Esophagus (tissue), 2 donors: ENCODE measurements around the gene CAPNS2. TPM values are rescaled to one million over a fixed set of nuclear protein-coding genes. Genes with fewer than 3 reads are reported as not detected.

Experiments used
- H3K27ac ChIP-seq, 2 donors: one replicate each; pipeline ENCODE4 v1.5.1; 2013; ENCODE audit warnings: low read depth in 2 of 2, mild to moderate bottlenecking in 2 of 2, inconsistent platforms in 1 of 2, low read length in 1 of 2, moderate library complexity in 1 of 2
- H3K27me3 ChIP-seq, 2 donors: one replicate each; pipeline ENCODE4 v1.6.1; 2013; ENCODE audit warnings: low read length in 2 of 2, control low read depth in 1 of 2, mild to moderate bottlenecking in 1 of 2; ENCODE audit not compliant: insufficient read depth in 2 of 2, control insufficient read depth in 1 of 2
- H3K36me3 ChIP-seq, 2 donors: one replicate each; pipeline ENCODE4 v1.6.1; 2013; ENCODE audit warnings: low read length in 1 of 2; ENCODE audit not compliant: control insufficient read depth in 2 of 2, insufficient read depth in 2 of 2
- H3K4me1 ChIP-seq, 2 donors: one replicate each; pipeline ENCODE4 v1.6.1; 2013; ENCODE audit warnings: low read length in 1 of 2; ENCODE audit not compliant: control insufficient read depth in 2 of 2, insufficient read depth in 2 of 2
- H3K4me3 ChIP-seq, 2 donors: one replicate each; pipeline ENCODE4 v1.5.1; 2013; ENCODE audit warnings: low read length in 2 of 2, mild to moderate bottlenecking in 2 of 2, low read depth in 1 of 2, moderate library complexity in 1 of 2
- H3K9me3 ChIP-seq, 2 donors: one replicate each; pipeline ENCODE4 v1.6.1; 2013; ENCODE audit warnings: mild to moderate bottlenecking in 2 of 2, low read depth in 1 of 2, low read length in 1 of 2, moderate library complexity in 1 of 2; ENCODE audit not compliant: control insufficient read depth in 2 of 2, insufficient read depth in 1 of 2
- WGBS, 2 donors: extraction: QIAGEN DNeasy Blood & Tissue Kit; methylation state at CpG; one replicate each; pipeline ENCODE4 v1.1.7; 2013; 5-methylcytosine and 5-hydroxymethylcytosine counted together
- polyA plus RNA-seq, 2 donors: library from polyadenylated mRNA; stranded (reverse); fragments of 200-250 nt; gene quantifications; one replicate each; pipeline ENCODE4 v1.2.3, GENCODE V29; 2013
- donor health status: healthy with polysubstance abuse.
- donor health status: Bipolar disorder and iron deficiency.

Gene CAPNS2
- polyA plus RNA-seq, 2 donors, result 58.1 to 88.1 TPM

GRCh38 chr16:55563797-55564196 lies 2.7 kb upstream of the CAPNS2 start:
- 85 to 95% methylated on average over 2 of the region's 2 CpGs for WGBS, 2 donors
- no peaks in the 10 kb centered on the region for H3K27me3 ChIP-seq
- no peaks in the 10 kb centered on the region for H3K9me3 ChIP-seq
- H3K36me3 ChIP-seq, result no peaks in the 10 kb centered on the region
- H3K27ac ChIP-seq, result no peak overlapping the region
- H3K4me3 ChIP-seq, result no peak overlapping the region
- H3K4me1 ChIP-seq, result no peaks in the 10 kb centered on the region

GRCh38 chr16:55565086-55565485 lies 1.4 kb upstream of the CAPNS2 start:
- Histone ChIP-seq H3K36me3 (no peaks in the 10 kb centered on the region), H3K27ac (no peak overlapping the region), H3K27me3 (no peaks in the 10 kb centered on the region), H3K4me1 (no peaks in the 10 kb centered on the region), H3K4me3 (no peak overlapping the region), H3K9me3 (no peaks in the 10 kb centered on the region)
- WGBS, 2 donors, result 80 to 81% methylated on average over 1 of the region's 1 CpG

- peak overlapping the region; percentile 58 to 61 for H3K4me3 ChIP-seq
- H3K36me3 ChIP-seq, result no peaks in the 10 kb centered on the region
- H3K27me3 ChIP-seq, result no peaks in the 10 kb centered on the region
- WGBS, 2 donors, result 49 to 58% methylated on average over 3 of the region's 3 CpGs
- H3K4me1 ChIP-seq, result no peaks in the 10 kb centered on the region
- H3K9me3 ChIP-seq, result no peaks in the 10 kb centered on the region
- H3K27ac ChIP-seq, result peak overlapping the region; percentile 87 to 93
These were observed 898 bp downstream of the CAPNS2 start for GRCh38 chr16:55567382-55567781.

- no peaks in the 10 kb centered on the region for H3K27me3 ChIP-seq
- H3K4me3 ChIP-seq, result peak overlapping the region; percentile 33 to 46
- no peaks in the 10 kb centered on the region for H3K4me1 ChIP-seq
- H3K27ac ChIP-seq, result peak overlapping the region; percentile 79 to 88
- 42 to 50% methylated on average over 3 of the region's 3 CpGs for WGBS, 2 donors
- no peaks in the 10 kb centered on the region for H3K9me3 ChIP-seq
- no peaks in the 10 kb centered on the region for H3K36me3 ChIP-seq
These were observed 1.7 kb downstream of the CAPNS2 start for GRCh38 chr16:55568207-55568606.

GRCh38 chr16:55569025-55569424 lies 2.5 kb downstream of the CAPNS2 start:
- Histone ChIP-seq H3K36me3 (no peaks in the 10 kb centered on the region), H3K4me3 (peak overlapping the region in 1 of 2 donors; percentile 46), H3K9me3 (no peaks in the 10 kb centered on the region), H3K27ac (peak overlapping the region; percentile 15 to 88), H3K4me1 (no peaks in the 10 kb centered on the region), H3K27me3 (no peaks in the 10 kb centered on the region)
- 13 to 35% methylated on average over 1 of the region's 1 CpG for WGBS, 2 donors

GRCh38 chr16:55570159-55570558 lies 3.7 kb downstream of the CAPNS2 start:
- H3K4me3 ChIP-seq, result no peak overlapping the region
- H3K9me3 ChIP-seq, result no peaks in the 10 kb centered on the region
- H3K36me3 ChIP-seq, result no peaks in the 10 kb centered on the region
- H3K4me1 ChIP-seq, result no peaks in the 10 kb centered on the region
- WGBS, 2 donors, result 83 to 86% methylated on average over 5 of the region's 5 CpGs
- H3K27me3 ChIP-seq, result no peaks in the 10 kb centered on the region
- no peak overlapping the region for H3K27ac ChIP-seq

GRCh38 chr16:55571191-55571897 lies 4.9 kb downstream of the CAPNS2 start:
- Histone ChIP-seq H3K36me3 (no peaks in the 10 kb centered on the region), H3K27me3 (no peaks in the 10 kb centered on the region), H3K27ac (peak overlapping the region in 1 of 2 donors; percentile 41), H3K9me3 (no peaks in the 10 kb centered on the region), H3K4me1 (no peaks in the 10 kb centered on the region), H3K4me3 (no peak overlapping the region)
- WGBS, 2 donors, result 96 to 100% methylated on average over 1 of the region's 1 CpG

GRCh38 chr16:55572439-55572838 lies 6.0 kb downstream of the CAPNS2 start:
- no peaks in the 10 kb centered on the region for H3K36me3 ChIP-seq
- 64 to 75% methylated on average over 4 of the region's 4 CpGs for WGBS, 2 donors
- H3K4me3 ChIP-seq, result no peak overlapping the region
- no peaks in the 10 kb centered on the region for H3K27me3 ChIP-seq
- no peaks in the 10 kb centered on the region for H3K4me1 ChIP-seq
- H3K27ac ChIP-seq, result no peak overlapping the region
- H3K9me3 ChIP-seq, result no peaks in the 10 kb centered on the region

- H3K4me1 ChIP-seq, result no peaks in the 10 kb centered on the region
- H3K4me3 ChIP-seq, result no peak overlapping the region
- no peak overlapping the region for H3K27ac ChIP-seq
- H3K9me3 ChIP-seq, result no peaks in the 10 kb centered on the region
- H3K27me3 ChIP-seq, result no peaks in the 10 kb centered on the region
- 76% methylated on average over 2 of the region's 2 CpGs for WGBS, 2 donors
- H3K36me3 ChIP-seq, result peaks cover 0 to 2% of the 10 kb centered on the region in 2 donors
These were observed 8.3 kb downstream of the CAPNS2 start for GRCh38 chr16:55574811-55575210.

- Histone ChIP-seq H3K27ac (no peak overlapping the region), H3K36me3 (peaks cover 0 to 2% of the 10 kb centered on the region in 2 donors), H3K27me3 (no peaks in the 10 kb centered on the region), H3K4me3 (no peak overlapping the region), H3K4me1 (no peaks in the 10 kb centered on the region), H3K9me3 (no peaks in the 10 kb centered on the region)
- 75 to 78% methylated on average over 1 of the region's 1 CpG for WGBS, 2 donors
These were observed 9.0 kb downstream of the CAPNS2 start for GRCh38 chr16:55575496-55575895.
